Esophagus muscularis mucosa (tissue), 4 donors: ENCODE results near the gene ANKRD53.

ENCODE experiments used
- CTCF ChIP-seq, 3 experiments: fragments of 200-600 bp in 2 of 3; fragments of 450-650 bp in 1 of 3; sonication (generic) in 2 of 3; IDR thresholded peaks; one replicate each; pipeline ENCODE4 v1.5.1; 2017 to 2019; ENCODE audit warnings: antibody characterized with exemption in 3 of 3, mild to moderate bottlenecking in 2 of 3, moderate library complexity in 1 of 3
- EP300 ChIP-seq: sonication (generic); formaldehyde crosslinking; IDR thresholded peaks from one replicate; pipeline ENCODE4 v1.6.1; 2017; ENCODE audit warnings: antibody characterized with exemption
- POLR2A ChIP-seq: fragments of 450-650 bp; IDR thresholded peaks from one replicate; pipeline ENCODE4 v1.6.1; 2017; ENCODE audit warnings: antibody characterized with exemption, moderate library complexity, mild to moderate bottlenecking, low read depth

- TF ChIP-seq POLR2A (no peak), CTCF (IDR thresholded peaks at IDR 0.05) (peak; percentile 51 to 87 (median 60)), EP300 (no peak)
These were observed 6.3 kb downstream of the ANKRD53 start for GRCh38 chr2:70984576-70985282.
